Psoas muscle (tissue), 8 donors: ENCODE results near the gene SETDB1. TPM values are rescaled to one million over a fixed set of nuclear protein-coding genes. Genes with fewer than 3 reads are reported as not detected.

Experiments used
- ATAC-seq, 4 donors: fragments of 200-7000 bp; cut with Tn5 transposase; one replicate each; pipeline ENCODE4 v1.9.1; 2020; ENCODE audit warnings: moderate library complexity in 3 of 4, mild to moderate bottlenecking in 2 of 4
- DNase-seq, 2 donors: peaks; one replicate each; pipeline ENCODE4 v3.0.0-alpha.2; 2020
- H3K27ac ChIP-seq: fragments of 200-600 bp; one replicate; pipeline ENCODE4 v1.8.0; 2022
- H3K27me3 ChIP-seq, 3 donors: fragments of 200-600 bp in 1 of 3; one replicate each; pipeline versions ENCODE4 v1.6.1 to v1.8.0; 2013 to 2022; ENCODE audit warnings: low read length in 2 of 3, mild to moderate bottlenecking in 2 of 3, moderate library complexity in 1 of 3; ENCODE audit not compliant: insufficient read depth in 3 of 3
- H3K36me3 ChIP-seq, 2 donors: fragments of 200-600 bp in 1 of 2; one replicate each; pipeline versions ENCODE4 v1.6.1 to v1.8.0; 2013 to 2022; ENCODE audit warnings: low read depth in 1 of 2, mild to moderate bottlenecking in 1 of 2, moderate library complexity in 1 of 2; ENCODE audit not compliant: insufficient read depth in 1 of 2
- H3K4me1 ChIP-seq: fragments of 200-600 bp; one replicate; pipeline ENCODE4 v1.8.0; 2022
- H3K4me3 ChIP-seq: fragments of 200-600 bp; one replicate; pipeline ENCODE4 v1.8.0; 2022; ENCODE audit warnings: mild to moderate bottlenecking
- H3K9me3 ChIP-seq: fragments of 200-600 bp; one replicate; pipeline ENCODE4 v1.8.0; 2022
- CTCF ChIP-seq: fragments of 200-600 bp; IDR thresholded peaks from one replicate; pipeline ENCODE4 v1.8.0; 2022; ENCODE audit warnings: antibody characterized with exemption
- WGBS, 3 donors: extraction: QIAGEN DNeasy Blood & Tissue Kit; methylation state at CpG; one replicate each; pipeline versions ENCODE4 v1.1.6 to v1.1.7; 2013; 5-methylcytosine and 5-hydroxymethylcytosine counted together
- intact Hi-C, 2 donors: fragments of 100-400 bp; cut with DNase I; formaldehyde crosslinking; loops; one replicate each; pipeline versions ENCODE4 v1.11.0 to v1.14.2; 2022
- polyA plus RNA-seq, 3 donors: library from polyadenylated mRNA; stranded (reverse); fragments of 200-250 nt; gene quantifications; one replicate each; pipeline ENCODE4 v1.2.3, GENCODE V29; 2013
- total RNA-seq, 4 donors: library from RNA; stranded (reverse); fragmentation: NEBNext Ultra II Directional in 2 of 4; extraction: Animal tissue kit (Norgen Biotek cat#: 25700) in 2 of 4; gene quantifications; one replicate each; pipeline versions ENCODE4 v1.2.1 to v1.2.4, GENCODE V29; 2021 to 2023
- donor health status: healthy with polysubstance abuse.
- donor health status: DM: no; HTN: no; CAD: no; lungs with moderate emphysema.
- donor health status: Bipolar disorder and iron deficiency.
- donor health status: healthy.
- donor health status: DM: yes; HTN: yes; CAD: no.
- donor health status: DM: no; HTN: no; CAD: no.
- donor health status: DM: no; HTN: no; CAD: no.
- donor health status: DM: yes; HTN: yes; CAD: no.

SETDB1 gene
- total and polyA plus RNA-seq, 7 donors: 12.8 to 27.1 (median 19.4) TPM

- 90 to 95% (median 94%) methylated on average over 4 of the region's 4 CpGs for WGBS, 3 donors
- Histone ChIP-seq H3K27ac (no peak overlapping the region), H3K9me3 (no peaks in the 10 kb centered on the region), H3K4me1 (peaks cover 35% of the 10 kb centered on the region), H3K27me3 (no peaks in the 10 kb centered on the region), H3K4me3 (no peak overlapping the region), H3K36me3 (peaks cover 9 to 57% of the 10 kb centered on the region in 2 donors)
- no peak for TF ChIP-seq CTCF
- no peak for ATAC-seq
- intact Hi-C loops: no loop called here
- no peak for DNase-seq
These were observed 42.3 kb downstream of the SETDB1 start for GRCh38 chr1:150968491-150968890.

- Histone ChIP-seq H3K27ac (no peak overlapping the region), H3K4me3 (no peak overlapping the region), H3K4me1 (peaks cover 35% of the 10 kb centered on the region), H3K27me3 (no peaks in the 10 kb centered on the region), H3K36me3 (peaks cover 6 to 46% of the 10 kb centered on the region in 2 donors), H3K9me3 (no peaks in the 10 kb centered on the region)
- 71 to 85% (median 79%) methylated on average over 3 of the region's 3 CpGs for WGBS, 3 donors
- ATAC-seq: no peak
- TF ChIP-seq CTCF: no peak
- no peak for DNase-seq
- intact Hi-C loops: loop anchor here in 1 of 2 donors (5.0 kb wide), 1 partner anchor 402 kb away; no protein-coding TSS in a partner anchor
These were observed 43.5 kb downstream of the SETDB1 start for GRCh38 chr1:150969626-150970025.

GRCh38 chr1:150970808-150971582 lies 44.8 kb downstream of the SETDB1 start:
- Histone ChIP-seq H3K9me3 (no peaks in the 10 kb centered on the region), H3K4me3 (peak overlapping the region; percentile 86), H3K27ac (peak overlapping the region; percentile 97), H3K36me3 (peaks cover 6 to 32% of the 10 kb centered on the region in 2 donors), H3K27me3 (no peaks in the 10 kb centered on the region), H3K4me1 (peaks cover 35% of the 10 kb centered on the region)
- WGBS, 3 donors: 34 to 55% (median 37%) methylated on average over 11 of the region's 11 CpGs
- no peak for TF ChIP-seq CTCF
- DNase-seq (peak; percentile 86 to 92), ATAC-seq (peak; percentile 77 to 88 (median 84))
- intact Hi-C loops: loop anchor here in 1 of 2 donors (5.0 kb wide), 1 partner anchor 404 kb away; no protein-coding TSS in a partner anchor

- H3K27me3 ChIP-seq: no peaks in the 10 kb centered on the region
- no peak for DNase-seq
- H3K4me1 ChIP-seq: peaks cover 35% of the 10 kb centered on the region
- intact Hi-C loops: loop anchor here in 1 of 2 donors (5.0 kb wide), 1 partner anchor 404 kb away; no protein-coding TSS in a partner anchor
- ATAC-seq: no peak
- H3K4me3 ChIP-seq: peak overlapping the region; percentile 86
- H3K36me3 ChIP-seq: peaks cover 6 to 24% of the 10 kb centered on the region in 2 donors
- peak overlapping the region; percentile 97 for H3K27ac ChIP-seq
- no peak for TF ChIP-seq CTCF
- 68 to 74% (median 73%) methylated on average over 6 of the region's 6 CpGs for WGBS, 3 donors
- no peaks in the 10 kb centered on the region for H3K9me3 ChIP-seq
These were observed 45.6 kb downstream of the SETDB1 start for GRCh38 chr1:150971583-150972416.
